GM21360 (cell line): ENCODE results near the gene ELMO1.

Experiments used
- ATAC-seq: cut with Tn5 transposase; IDR thresholded peaks from one replicate; pipeline ENCODE4 v1.9.1; 2021; ENCODE audit warnings: mild to moderate bottlenecking, moderate library complexity; ENCODE audit not compliant: unreplicated experiment

The ELMO1 gene

GRCh38 chr7:37433166-37433565, 15.5 kb downstream of the ELMO1 start:
- no peak for ATAC-seq

GRCh38 chr7:37432281-37432920, 16.3 kb downstream of the ELMO1 start:
- ATAC-seq = no peak

- ATAC-seq = no peak
Measured at GRCh38 chr7:37431413-37431812, 17.3 kb downstream of the ELMO1 start.

- no peak for ATAC-seq
Measured at GRCh38 chr7:37430640-37431039, 18.0 kb downstream of the ELMO1 start.

GRCh38 chr7:37430171-37430570, 18.5 kb downstream of the ELMO1 start:
- no peak for ATAC-seq

- no peak for ATAC-seq
Measured at GRCh38 chr7:37429435-37429791, 19.3 kb downstream of the ELMO1 start.

- ATAC-seq = no peak
Measured at GRCh38 chr7:37428681-37429434, 19.8 kb downstream of the ELMO1 start.

GRCh38 chr7:37427276-37427940, 21.3 kb downstream of the ELMO1 start:
- ATAC-seq = no peak

- no peak for ATAC-seq
Measured at GRCh38 chr7:37425498-37425897, 23.2 kb downstream of the ELMO1 start.

GRCh38 chr7:37424995-37425394, 23.7 kb downstream of the ELMO1 start:
- no peak for ATAC-seq

- no peak for ATAC-seq
Measured at GRCh38 chr7:37424521-37424920, 24.1 kb downstream of the ELMO1 start.

GRCh38 chr7:37421861-37422500, 26.7 kb downstream of the ELMO1 start:
- ATAC-seq = no peak

GRCh38 chr7:37420946-37421695, 27.5 kb downstream of the ELMO1 start:
- ATAC-seq = no peak

- no peak for ATAC-seq
Measured at GRCh38 chr7:37419496-37419895, 29.2 kb downstream of the ELMO1 start.

- ATAC-seq = no peak
Measured at GRCh38 chr7:37418381-37418780, 30.3 kb downstream of the ELMO1 start.

GRCh38 chr7:37417107-37417474, 31.6 kb downstream of the ELMO1 start:
- no peak for ATAC-seq

GRCh38 chr7:37416378-37417106, 32.1 kb downstream of the ELMO1 start:
- no peak for ATAC-seq

- ATAC-seq = no peak
Measured at GRCh38 chr7:37415629-37416028, 33.0 kb downstream of the ELMO1 start.

- ATAC-seq = no peak
Measured at GRCh38 chr7:37414352-37414983, 34.2 kb downstream of the ELMO1 start.
